ENCODE data around the gene LMBRD1. TPM values are rescaled to one million over a fixed set of nuclear protein-coding genes. Genes with fewer than 3 reads are reported as not detected.

LMBRD1 gene
- total and polyA plus RNA-seq, 2 experiments from 2014 or later = 14.4 to 24.4 TPM

DNA sequence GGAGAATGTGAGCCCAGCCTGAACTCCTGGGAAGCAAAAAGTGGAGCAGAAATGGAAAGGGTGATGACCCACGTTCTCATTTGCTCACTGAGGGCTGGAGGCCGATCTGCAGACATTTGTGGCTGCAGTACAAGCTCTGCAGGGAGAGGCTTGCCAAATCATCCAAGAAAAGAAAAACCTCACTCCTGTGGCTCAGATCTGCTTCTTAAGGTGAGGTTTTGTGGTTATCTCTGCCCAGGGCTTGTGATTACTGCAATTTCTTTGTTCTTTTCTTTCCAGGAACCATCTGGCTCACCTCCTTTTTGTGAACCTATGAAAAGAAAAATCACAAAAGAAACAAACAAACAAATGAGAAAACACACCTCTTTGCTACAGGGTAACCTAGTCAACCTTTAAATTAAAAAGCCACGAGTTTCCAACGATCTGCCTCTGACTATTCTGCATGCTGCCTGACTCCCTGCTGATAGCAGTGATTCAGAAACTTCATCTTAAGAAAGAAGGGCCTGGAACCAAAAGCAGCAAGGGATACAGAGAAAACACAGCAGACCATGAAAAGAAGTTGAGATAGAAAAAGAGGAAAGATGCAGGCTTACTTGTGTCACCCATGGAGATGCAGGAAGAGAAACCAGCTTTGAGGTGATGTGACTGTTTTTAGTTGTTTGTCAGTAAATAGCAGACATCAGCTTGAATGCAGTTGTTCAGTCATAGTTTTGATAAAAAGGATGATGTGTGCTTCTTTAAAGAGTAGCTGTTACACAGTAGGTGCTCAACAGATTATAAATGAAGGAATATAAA is 165.1 kb downstream of the LMBRD1 start:
- no peak overlapping the region for H3K27ac ChIP-seq
- H3K27me3 ChIP-seq = no peaks in the 10 kb centered on the region
- H3K9me3 ChIP-seq (ENCODE audit: low read depth) = no peaks in the 10 kb centered on the region
- no peaks in the 10 kb centered on the region for H3K36me3 ChIP-seq
- TF ChIP-seq, protein P1, sequence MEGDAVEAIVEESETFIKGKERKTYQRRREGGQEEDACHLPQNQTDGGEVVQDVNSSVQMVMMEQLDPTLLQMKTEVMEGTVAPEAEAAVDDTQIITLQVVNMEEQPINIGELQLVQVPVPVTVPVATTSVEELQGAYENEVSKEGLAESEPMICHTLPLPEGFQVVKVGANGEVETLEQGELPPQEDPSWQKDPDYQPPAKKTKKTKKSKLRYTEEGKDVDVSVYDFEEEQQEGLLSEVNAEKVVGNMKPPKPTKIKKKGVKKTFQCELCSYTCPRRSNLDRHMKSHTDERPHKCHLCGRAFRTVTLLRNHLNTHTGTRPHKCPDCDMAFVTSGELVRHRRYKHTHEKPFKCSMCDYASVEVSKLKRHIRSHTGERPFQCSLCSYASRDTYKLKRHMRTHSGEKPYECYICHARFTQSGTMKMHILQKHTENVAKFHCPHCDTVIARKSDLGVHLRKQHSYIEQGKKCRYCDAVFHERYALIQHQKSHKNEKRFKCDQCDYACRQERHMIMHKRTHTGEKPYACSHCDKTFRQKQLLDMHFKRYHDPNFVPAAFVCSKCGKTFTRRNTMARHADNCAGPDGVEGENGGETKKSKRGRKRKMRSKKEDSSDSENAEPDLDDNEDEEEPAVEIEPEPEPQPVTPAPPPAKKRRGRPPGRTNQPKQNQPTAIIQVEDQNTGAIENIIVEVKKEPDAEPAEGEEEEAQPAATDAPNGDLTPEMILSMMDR (IDR thresholded peaks at IDR 0.05; ENCODE audit: low read depth, low read length) = no peak
- DNase-seq (ENCODE audit: low read depth in 1 of 2, low spot score in 1 of 2) = no peak
- no peaks in the 10 kb centered on the region for H3K4me1 ChIP-seq (ENCODE audit: low read depth)
- no peak overlapping the region for H3K4me3 ChIP-seq

DNA sequence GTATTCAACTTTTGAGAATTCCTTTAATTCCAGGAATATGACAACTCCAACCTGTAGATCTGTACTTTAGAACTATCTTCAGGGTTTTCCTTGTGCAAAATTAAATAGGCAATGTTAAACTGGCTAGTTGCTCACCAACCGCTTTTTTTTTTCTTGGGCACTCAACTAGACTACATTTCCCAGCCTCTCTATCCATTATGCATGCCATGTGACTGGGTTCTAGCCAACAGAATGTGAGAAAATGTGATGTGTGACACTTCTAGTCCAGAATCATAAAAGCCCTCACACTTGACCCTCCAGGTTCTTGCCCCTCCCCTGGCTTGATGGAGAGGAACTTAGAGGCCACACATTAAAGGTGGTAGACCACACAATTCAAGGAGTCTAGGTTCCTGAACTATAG is 166.0 kb downstream of the LMBRD1 start:
- no peak for DNase-seq (ENCODE audit: low read depth in 1 of 2, low spot score in 1 of 2)
- Histone ChIP-seq H3K9me3 (ENCODE audit: low read depth) (no peaks in the 10 kb centered on the region), H3K27ac (no peak overlapping the region), H3K36me3 (no peaks in the 10 kb centered on the region), H3K4me3 (no peak overlapping the region), H3K4me1 (ENCODE audit: low read depth) (no peaks in the 10 kb centered on the region), H3K27me3 (no peaks in the 10 kb centered on the region)
- TF ChIP-seq, protein P1 (IDR thresholded peaks at IDR 0.05; ENCODE audit: low read depth, low read length) = no peak

DNA sequence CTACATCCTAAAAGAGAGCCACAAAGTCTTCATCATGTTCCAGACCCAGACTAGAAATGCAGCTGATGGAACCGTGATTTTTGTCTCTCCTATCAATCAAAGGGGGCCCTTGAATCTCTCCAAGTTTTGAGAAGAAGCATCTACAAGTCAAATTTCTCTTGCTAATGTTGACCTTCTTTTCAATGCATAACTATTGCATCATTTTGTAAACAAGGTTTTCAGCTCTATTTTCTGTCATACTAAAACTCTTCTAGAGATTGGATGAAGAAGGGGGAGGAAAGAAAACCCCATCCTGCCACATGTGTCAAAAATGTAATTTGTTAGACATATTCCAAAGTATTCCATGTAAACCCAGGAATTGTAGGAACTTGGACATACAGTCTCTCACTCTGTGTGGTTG is 169.2 kb downstream of the LMBRD1 start:
- no peak overlapping the region for H3K4me3 ChIP-seq
- no peaks in the 10 kb centered on the region for H3K9me3 ChIP-seq (ENCODE audit: low read depth)
- no peak overlapping the region for H3K27ac ChIP-seq
- H3K27me3 ChIP-seq = no peaks in the 10 kb centered on the region
- no peaks in the 10 kb centered on the region for H3K36me3 ChIP-seq
- DNase-seq (ENCODE audit: low read depth in 1 of 2, low spot score in 1 of 2) = no peak
- TF ChIP-seq, protein P1 (IDR thresholded peaks at IDR 0.05; ENCODE audit: low read depth, low read length) = no peak
- H3K4me1 ChIP-seq (ENCODE audit: low read depth) = no peaks in the 10 kb centered on the region

GRCh38 chr6:69624944-69625343 is 171.9 kb downstream of the LMBRD1 start:
- Histone ChIP-seq H3K4me3 (no peak overlapping the region), H3K9me3 (ENCODE audit: low read depth) (no peaks in the 10 kb centered on the region), H3K4me1 (ENCODE audit: low read depth) (no peaks in the 10 kb centered on the region), H3K36me3 (no peaks in the 10 kb centered on the region), H3K27ac (no peak overlapping the region), H3K27me3 (no peaks in the 10 kb centered on the region)
- TF ChIP-seq, protein P1 (IDR thresholded peaks at IDR 0.05; ENCODE audit: low read depth, low read length) = no peak
- no peak for DNase-seq (ENCODE audit: low read depth in 1 of 2, low spot score in 1 of 2)

Other genes with a start within 250 kb of the LMBRD1 start
- 0.11 and 0.27 TPM in 2 replicates for gene COL19A1, start 69.5 kb upstream of the LMBRD1 start, total RNA-seq
- 0.10 TPM in 1 of 2 replicates, not detected in the other for gene COL19A1, start 69.5 kb upstream of the LMBRD1 start, polyA plus RNA-seq

Data from cardiac muscle cell (in vitro differentiated cells and primary cell).